GM12878 (cell line): ENCODE data around the gene SLC39A11. TPM values are rescaled to one million over a fixed set of nuclear protein-coding genes. Genes with fewer than 3 reads are reported as not detected.

Experiments
- ATF2 ChIP-seq: IDR thresholded peaks from 2 replicates; pipeline ENCODE4 v1.6.1; 2012; ENCODE audit warnings: low read length, inconsistent platforms
- BACH1 ChIP-seq: fragments of 450-650 bp; IDR thresholded peaks from 2 replicates; pipeline ENCODE4 v1.6.1; 2017; ENCODE audit warnings: mild to moderate bottlenecking, borderline replicate concordance
- HDAC6 ChIP-seq: fragments of 200-600 bp; sonication (generic); IDR thresholded peaks from one replicate; pipeline ENCODE4 v1.8.0; 2017; ENCODE audit warnings: antibody characterized with exemption; ENCODE audit not compliant: unreplicated experiment
- IKZF2 ChIP-seq, 2 experiments: fragments of 450-650 bp; IDR thresholded peaks; 2 replicates each; pipeline ENCODE4 v1.6.1; 2017; ENCODE audit warnings: mild to moderate bottlenecking in 2 of 2, moderate library complexity in 2 of 2
- JUND ChIP-seq: IDR thresholded peaks from 2 replicates; pipeline ENCODE4 v1.6.1; 2012; ENCODE audit warnings: low read depth, mild to moderate bottlenecking, low read length, improper control_type of control experiment, moderate library complexity
- MEF2B ChIP-seq: fragments of 450-650 bp; IDR thresholded peaks from 2 replicates; pipeline ENCODE4 v1.6.1; 2018; ENCODE audit warnings: mild to moderate bottlenecking, moderate library complexity; ENCODE audit not compliant: partially characterized antibody, poor library complexity, severe bottlenecking
- POLR2A ChIP-seq: IDR thresholded peaks from 2 replicates; pipeline ENCODE4 v1.6.1; 2011; ENCODE audit warnings: low read depth, mild to moderate bottlenecking, low read length
- REST ChIP-seq: IDR thresholded peaks from 2 replicates; pipeline ENCODE4 v1.6.1; 2012; ENCODE audit warnings: mild to moderate bottlenecking, low read depth, low read length
- SKIL ChIP-seq: fragments of 450-650 bp; IDR thresholded peaks from 2 replicates; pipeline ENCODE4 v1.6.1; 2017; ENCODE audit warnings: mild to moderate bottlenecking, low read depth, inconsistent platforms; ENCODE audit not compliant: poor library complexity, severe bottlenecking
- TBL1XR1 ChIP-seq: IDR thresholded peaks from 2 replicates; pipeline ENCODE4 v1.6.1; 2012; ENCODE audit warnings: low read depth, low read length, improper control_type of control experiment
- polyA plus RNA-seq, 11 experiments: library from polyadenylated mRNA; depleted of rRNA in 4 of 11; unstranded in 6 of 11; stranded (reverse) in 5 of 11; fragments of >200 nt; fragmentation: Nextera tagmentation in 4 of 11; fragmentation: Illumina TruSeq in 1 of 11; extraction: Ambion mirVana in 4 of 11; extraction: Trizol in 1 of 11; gene quantifications; 1 replicate in 1 of 11; 2 replicates in 10 of 11; pipeline versions ENCODE4 v1.2.1 to v1.2.3, GENCODE V29; 2011 to 2016; ENCODE audit warnings: inconsistent platforms in 2 of 11, missing spikeins in 2 of 11, low read depth in 1 of 11
- total RNA-seq, 4 experiments: library from RNA; depleted of rRNA in 3 of 4; stranded (reverse); fragments of >200 nt in 3 of 4; fragmentation: Illumina TruSeq in 1 of 4; extraction: Trizol in 1 of 4; gene quantifications; 2 replicates each; pipeline versions ENCODE4 v1.2.1 to v1.2.3, GENCODE V29; 2013 to 2021

SLC39A11 gene
- total and polyA plus RNA-seq, 10 of the 15 experiments (the other 5 are each of a cell fraction or from before 2014, with no cell fraction given): 8.6 to 23.8 (median 14.0) TPM

GRCh38 chr17:72946696-72947095, 145.8 kb downstream of the SLC39A11 start (continued):
- TF ChIP-seq ATF2 (no peak), IKZF2 (IDR thresholded peaks at IDR 0.05) (no peak), POLR2A (no peak), HDAC6 (no peak), BACH1 (no peak), JUND (no peak), SKIL (no peak), MEF2B (no peak), TBL1XR1 (no peak), REST (no peak)
- TF ChIP-seq, all 136 proteins: peak for 0
